Cerebellar cortex (tissue), 1 donor: ENCODE measurements around the gene IRX3.

Source experiments
- DNase-seq: peaks from one replicate; pipeline ENCODE4 v3.0.0-alpha.2; 2015; ENCODE audit warnings: low spot score

Gene IRX3

DNA sequence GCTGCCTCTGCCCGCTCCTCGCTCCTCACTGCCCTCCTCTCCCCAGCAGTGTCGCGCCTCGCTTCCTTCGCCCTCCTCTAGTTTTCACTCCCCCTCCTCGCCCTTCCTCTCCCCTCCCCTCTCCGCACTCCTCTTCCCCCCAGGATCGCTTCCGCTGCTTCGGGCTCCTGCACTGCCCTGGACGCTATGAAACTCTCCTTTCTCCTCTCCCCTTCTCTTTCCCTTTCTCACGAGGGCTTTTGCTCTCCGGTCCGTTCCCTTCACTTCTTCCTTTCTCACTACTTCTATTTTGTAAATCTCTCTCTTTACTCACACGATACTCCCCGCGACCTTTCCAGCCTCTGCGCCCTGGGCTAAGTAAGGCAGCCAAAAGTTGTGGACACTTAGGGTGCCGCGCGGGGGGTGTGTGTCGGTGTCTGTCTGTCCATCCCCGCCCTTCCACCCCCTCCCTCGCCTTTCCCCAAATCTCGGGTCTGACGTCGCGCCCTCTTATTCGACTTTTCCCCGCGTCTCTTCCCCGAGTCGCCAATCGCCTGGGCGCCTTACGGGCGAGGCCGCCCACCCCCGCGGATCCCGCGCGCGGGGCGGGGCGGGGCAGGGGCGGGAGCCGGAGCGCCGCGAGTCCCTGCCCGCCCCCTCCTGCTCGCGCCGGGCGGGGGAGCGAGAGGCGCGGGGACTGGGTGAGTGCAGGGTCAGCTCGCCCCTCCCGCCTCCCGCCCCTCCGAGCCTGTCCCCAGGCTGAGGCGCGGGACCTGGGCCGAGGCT, at the start of gene IRX3:
Gene IRX3, minus strand, starts transcription at position 422 of the 765 bp plus-strand sequence. CDS start 737 bp downstream, outside the sequence.
- DNase-seq, result peak; percentile 14

GRCh38 chr16:54335230-54335629, 48.6 kb upstream of the IRX3 start:
- DNase-seq, result no peak

- no peak for DNase-seq
Measured at GRCh38 chr16:54334208-54334607, 47.6 kb upstream of the IRX3 start.

DNA sequence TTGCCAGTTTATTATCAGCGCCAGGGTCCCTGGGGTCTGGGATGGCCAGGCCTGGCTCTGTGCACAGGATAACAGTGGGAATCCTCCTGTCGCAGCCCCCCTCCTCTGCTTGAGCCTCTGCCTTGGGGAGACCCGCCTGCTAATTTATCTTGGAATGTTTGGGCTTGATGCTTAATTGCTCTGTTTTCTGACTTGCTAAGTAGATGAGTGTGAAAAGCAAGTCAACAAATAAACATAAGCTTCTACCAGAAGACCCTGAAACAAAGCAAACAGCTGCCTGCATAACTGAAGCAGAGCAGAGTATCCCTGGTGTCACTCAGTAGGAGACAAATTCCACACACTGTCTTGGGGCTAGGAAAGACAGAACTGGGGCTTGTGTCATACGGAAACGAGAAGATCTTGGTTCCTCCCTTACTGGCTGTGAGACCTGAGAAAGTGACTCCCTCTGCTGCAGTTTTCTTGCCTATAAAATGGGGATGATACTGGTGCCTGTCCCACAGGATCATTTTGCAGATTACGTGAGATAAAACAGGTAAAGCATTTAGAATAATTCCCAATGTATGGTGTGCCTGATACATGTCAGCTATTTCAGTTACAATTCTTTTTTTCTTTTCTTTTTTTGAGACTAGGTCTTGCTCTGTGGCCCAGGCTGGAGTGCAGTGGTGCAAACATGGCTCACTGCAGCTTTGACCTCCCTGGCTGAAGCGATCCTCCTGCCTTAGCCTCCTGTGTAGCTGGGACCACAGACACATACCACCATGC, 44.8 kb upstream of the IRX3 start:
- no peak for DNase-seq

- DNase-seq, result no peak
Measured at GRCh38 chr16:54327609-54328008, 41.0 kb upstream of the IRX3 start.

- DNase-seq, result no peak
Measured at GRCh38 chr16:54326266-54326662, 39.7 kb upstream of the IRX3 start.

DNA sequence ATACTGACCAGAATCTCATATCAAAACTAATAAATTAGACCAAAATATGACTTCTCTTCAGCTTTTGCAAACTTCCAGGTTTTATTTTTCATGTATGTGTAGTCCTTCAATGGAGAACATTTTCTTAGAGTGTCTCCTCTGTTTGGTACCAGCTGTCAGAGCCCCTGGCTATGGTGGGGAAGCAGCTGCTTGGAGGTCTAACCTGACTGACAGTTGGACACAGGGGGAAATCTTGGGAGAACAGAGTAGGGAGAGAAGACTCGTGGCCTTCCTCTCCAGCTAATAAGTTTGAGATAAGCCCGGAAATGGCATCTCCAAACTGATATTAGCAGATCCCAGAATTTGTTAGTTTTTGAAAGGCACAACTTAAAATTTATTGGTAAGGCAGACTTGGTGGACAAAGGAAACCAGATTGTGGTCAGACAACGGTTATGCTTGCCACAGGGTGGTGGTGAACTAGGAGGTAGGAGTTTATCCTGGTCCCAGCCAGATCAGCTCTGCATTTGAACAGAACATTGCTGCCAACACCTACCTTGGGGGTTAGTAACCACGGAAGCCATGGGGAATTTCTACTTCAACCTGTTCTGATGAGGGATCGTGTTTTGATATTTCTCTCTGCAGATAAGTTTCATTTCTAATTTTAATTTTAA, 39.2 kb upstream of the IRX3 start:
- no peak for DNase-seq

DNA sequence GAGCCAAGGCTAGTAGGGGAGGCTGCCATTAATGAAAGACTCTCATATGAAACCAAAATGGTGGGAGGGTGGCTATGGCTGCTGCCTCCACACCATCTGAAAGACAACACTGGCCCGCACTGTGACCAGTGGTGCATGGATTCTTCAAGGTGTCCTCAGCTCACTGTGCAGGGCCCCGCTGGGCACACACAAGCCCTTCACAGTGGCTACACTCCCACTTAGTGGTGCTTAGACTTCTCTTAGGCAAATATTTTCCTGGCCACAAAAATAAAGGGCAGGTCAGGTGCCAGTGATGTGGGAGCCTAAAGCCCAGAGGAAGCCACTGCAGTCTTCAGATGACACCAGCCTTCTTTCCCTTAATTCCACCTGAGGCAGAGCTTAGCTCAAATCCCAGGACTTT, 38.1 kb upstream of the IRX3 start:
- no peak for DNase-seq

DNA sequence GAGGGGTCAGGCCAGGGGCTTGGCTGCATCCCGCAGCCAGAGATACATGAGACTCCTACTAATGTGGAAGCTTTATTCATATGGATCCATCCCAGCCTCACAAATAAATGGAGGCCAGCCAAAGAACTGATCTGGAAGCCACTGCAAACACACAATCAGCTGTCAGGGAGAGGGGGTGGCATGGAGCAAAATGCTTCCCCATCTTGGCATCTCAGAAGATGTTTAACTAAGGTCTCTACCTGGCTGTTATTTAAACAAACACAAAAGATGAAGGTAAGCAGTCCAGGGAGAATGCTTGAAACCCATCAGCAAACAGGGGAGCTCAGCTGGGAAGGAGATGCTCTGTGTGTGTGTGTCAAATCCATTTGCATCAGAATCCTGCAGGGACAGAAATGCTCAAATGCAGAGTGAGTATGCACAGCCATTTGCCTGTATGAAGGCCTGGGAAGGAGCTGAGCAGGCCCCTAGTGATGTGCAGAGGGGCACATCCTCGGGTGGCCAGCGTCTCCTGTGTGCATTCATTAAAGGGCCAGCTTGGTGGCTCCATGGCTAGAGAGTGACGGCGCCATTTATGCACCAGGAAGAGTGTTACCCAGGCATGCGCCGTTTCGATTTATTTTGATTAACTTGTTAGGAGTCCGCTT, 34.2 kb upstream of the IRX3 start:
- DNase-seq, result no peak

GRCh38 chr16:54318941-54319340, 32.4 kb upstream of the IRX3 start:
- DNase-seq, result no peak

DNA sequence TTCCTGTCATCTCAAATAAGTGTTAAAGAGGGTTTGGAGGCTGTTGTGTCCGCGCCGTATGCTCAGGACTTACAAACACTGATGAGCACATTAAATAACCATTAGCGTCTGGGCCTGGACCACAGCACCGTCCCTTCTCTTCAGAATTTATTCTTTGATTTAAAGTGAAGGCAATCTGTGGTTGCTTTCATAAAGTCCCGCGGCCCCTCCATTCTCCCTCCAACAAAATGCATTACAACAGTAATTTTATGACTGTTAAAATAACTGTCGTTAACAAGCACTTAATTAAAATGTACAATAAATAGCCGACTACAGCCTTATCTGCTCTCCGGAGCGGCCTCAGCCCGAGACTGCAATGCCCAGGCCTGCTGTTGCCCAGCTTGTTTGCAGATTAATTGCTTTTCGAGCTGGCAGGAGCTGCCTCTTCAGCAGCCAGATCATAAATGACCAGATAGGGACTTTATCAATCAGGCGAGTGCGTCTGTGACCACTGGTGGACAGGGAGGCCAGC, 30.6 kb upstream of the IRX3 start:
- DNase-seq, result no peak

GRCh38 chr16:54316095-54316889, 29.7 kb upstream of the IRX3 start:
- no peak for DNase-seq

GRCh38 chr16:54313789-54314188, 27.2 kb upstream of the IRX3 start:
- DNase-seq, result no peak

DNA sequence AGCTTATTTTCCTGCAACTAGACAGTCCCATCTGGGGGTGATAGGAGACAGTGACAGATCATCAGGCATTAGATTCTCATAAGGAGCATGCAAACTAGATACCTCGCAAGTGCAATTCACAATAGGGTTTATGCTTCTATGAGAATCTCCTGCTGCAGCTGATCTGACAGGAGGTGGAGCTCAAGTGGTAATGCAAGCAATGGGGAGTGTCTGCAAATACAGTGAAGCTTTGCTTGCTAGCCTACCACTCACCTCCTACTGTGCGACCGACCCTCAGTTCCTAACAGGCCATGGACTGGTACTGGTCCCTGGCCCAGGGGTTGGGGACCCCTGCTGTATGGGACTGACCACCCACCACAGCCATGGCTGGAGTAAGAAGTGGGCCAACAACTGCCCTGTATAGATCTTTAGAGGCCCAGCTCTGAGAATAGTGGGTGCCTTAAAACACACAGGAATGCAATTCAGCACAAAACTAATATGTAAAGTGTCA, 26.0 kb upstream of the IRX3 start:
- no peak for DNase-seq

DNA sequence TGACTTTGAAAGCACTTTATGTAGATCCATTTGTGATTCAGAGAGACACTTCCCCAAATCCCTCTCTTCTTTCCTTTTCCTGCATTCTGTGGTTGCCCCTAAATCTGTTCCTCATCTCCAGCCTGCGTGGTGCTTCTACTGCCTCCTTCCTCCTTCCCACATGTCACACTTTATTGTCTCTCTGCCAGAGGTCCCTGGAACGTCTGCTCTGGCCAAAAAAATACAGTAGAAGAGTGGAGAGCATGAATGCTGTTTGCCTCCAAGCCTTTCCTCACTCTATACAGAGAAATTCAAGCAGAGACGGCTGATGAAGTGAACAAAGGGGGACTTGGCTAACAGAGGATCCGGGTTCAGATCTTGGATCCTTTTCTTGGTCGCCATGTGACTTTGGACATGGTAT, 22.8 kb upstream of the IRX3 start:
- no peak for DNase-seq

GRCh38 chr16:54305080-54305479, 18.5 kb upstream of the IRX3 start:
- no peak for DNase-seq

DNA sequence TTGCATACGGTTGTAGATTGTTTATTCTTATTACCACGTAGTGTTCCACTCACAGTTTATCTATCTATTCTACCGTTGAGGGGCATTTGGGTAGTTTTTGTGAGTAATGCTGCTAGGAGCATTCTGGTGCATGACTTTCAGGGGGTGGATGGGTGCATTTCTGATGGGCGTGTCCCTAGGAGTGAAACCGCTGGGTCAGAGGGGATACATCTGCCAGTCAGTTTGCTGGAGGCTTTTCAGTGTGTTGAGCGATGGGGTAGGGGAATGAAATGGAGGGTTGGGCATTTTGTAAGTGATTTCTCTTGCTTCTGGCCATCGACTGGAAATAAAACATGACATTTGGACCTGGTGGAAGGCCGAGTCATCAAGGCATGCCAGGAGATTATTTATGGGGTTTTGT, 17.0 kb upstream of the IRX3 start:
- DNase-seq, result no peak

DNA sequence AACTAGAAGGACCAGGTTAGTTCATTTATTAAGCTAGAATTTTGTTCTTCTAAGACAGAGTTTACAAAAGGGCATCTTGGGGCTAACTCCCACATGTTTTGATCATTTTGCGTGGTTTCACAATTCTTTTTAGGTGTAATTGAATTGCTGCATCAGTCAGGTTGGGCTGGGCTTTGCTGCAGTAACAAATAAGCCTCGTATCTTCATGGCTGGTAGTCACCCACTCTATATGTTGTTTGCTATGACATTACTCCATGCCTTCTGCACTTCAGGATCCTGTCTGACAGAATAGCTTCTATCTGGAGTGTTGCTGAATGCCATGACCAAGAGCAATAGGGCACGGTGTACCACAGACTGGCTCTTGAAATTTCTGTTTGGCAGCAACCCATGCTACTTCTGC, 10.6 kb upstream of the IRX3 start:
- DNase-seq, result no peak

GRCh38 chr16:54296543-54296942, 10.0 kb upstream of the IRX3 start:
- no peak for DNase-seq

DNA sequence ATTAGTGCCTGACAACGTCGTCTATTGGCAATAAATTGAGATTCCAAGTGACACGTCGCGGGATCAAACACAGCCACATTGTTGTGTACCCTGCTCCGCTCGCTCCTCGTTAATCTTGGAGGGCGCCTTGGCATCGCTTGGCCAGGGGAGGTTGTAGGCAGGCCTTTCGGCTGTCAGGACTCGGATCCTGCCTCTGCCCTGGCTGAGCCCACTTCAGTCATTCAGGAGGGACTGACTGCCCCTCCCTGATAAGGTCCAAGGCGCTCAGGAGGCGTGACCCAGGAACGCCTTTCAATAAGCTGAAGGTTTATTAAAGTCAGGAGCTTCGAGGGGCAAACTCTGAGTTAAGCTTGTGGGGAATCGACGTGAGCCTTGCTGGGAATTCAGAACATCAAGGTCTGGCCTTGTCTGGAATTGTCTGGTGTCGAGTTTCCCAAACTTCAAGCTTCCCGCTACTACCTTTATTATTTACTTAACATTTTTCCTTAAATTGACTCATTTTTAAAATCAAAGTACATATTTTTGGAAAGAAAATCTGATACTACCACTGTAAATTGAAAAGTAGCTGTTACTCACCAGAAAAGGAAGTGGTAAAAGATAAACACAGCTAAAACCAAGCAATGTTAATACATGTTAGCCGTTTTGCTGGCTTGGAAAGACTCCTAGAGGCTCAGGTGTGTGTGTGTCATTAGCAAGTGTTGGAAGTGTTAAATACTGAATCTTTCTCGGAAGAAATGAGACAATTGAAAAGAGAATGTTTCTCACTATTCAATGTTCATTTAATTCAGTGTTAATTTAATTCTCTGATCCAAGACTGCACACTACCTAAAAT, 5.3 kb upstream of the IRX3 start:
- DNase-seq, result no peak
